PC-9 (cell line): ENCODE results near the gene BTN1A1.

Experiments used
- CTCF ChIP-seq: fragments of 200-600 bp; sonication (generic); conservative IDR thresholded peaks from 2 replicates; pipeline ENCODE4 v1.6.1; 2017; ENCODE audit warnings: mixed run types, antibody characterized with exemption, mild to moderate bottlenecking, moderate library complexity
- EZH2 ChIP-seq: fragments of 200-600 bp; sonication (generic); IDR thresholded peaks from 2 replicates; pipeline ENCODE4 v1.8.0; 2017; ENCODE audit warnings: antibody characterized with exemption, low read depth

- no peak for TF ChIP-seq EZH2
- TF ChIP-seq CTCF = peak; percentile 59
Observed at GRCh38 chr6:26521600-26522391, 21.7 kb downstream of the BTN1A1 start.
